K562 (cell line): ENCODE data around the gene ACADVL. TPM values are rescaled to one million over a fixed set of nuclear protein-coding genes. Genes with fewer than 3 reads are reported as not detected.

Experiments used
- HMG20B ChIP-seq: fragments of 250-450 bp; sonication (Bioruptor Pico); IDR thresholded peaks from 2 replicates; pipeline ENCODE4 v1.5.0; 2021; ENCODE audit warnings: mild to moderate bottlenecking
- PKNOX1 ChIP-seq: fragments of 450-650 bp; IDR thresholded peaks from 2 replicates; pipeline ENCODE4 v1.6.1; 2016
- polyA plus RNA-seq, 8 experiments: library from polyadenylated mRNA; depleted of rRNA in 4 of 8; stranded (reverse) in 5 of 8; unstranded in 3 of 8; fragments of >200 nt; fragmentation: Nextera tagmentation in 2 of 8; fragmentation: Illumina TruSeq in 1 of 8; extraction: Ambion mirVana in 2 of 8; extraction: Trizol in 1 of 8; gene quantifications; 2 replicates each; pipeline versions ENCODE4 v1.2.1 to v1.2.3, GENCODE V29; 2011 to 2014; ENCODE audit warnings: inconsistent platforms in 1 of 8, missing spikeins in 1 of 8
- total RNA-seq, 7 experiments: library from RNA; depleted of rRNA in 6 of 7; stranded (reverse); fragments of >200 nt in 6 of 7; fragmentation: Illumina TruSeq in 2 of 7; extraction: Trizol in 2 of 7; gene quantifications; 2 replicates each; pipeline versions ENCODE4 v1.2.1 to v1.2.3, GENCODE V29; 2011 to 2021; ENCODE audit warnings: low replicate concordance in 1 of 7
- TF ChIP-seq, protein P1 (sequence below): IDR thresholded peaks from 3 replicates; pipeline ENCODE4 v1.6.1; 2011; ENCODE audit warnings: borderline replicate concordance, mild to moderate bottlenecking, moderate library complexity; ENCODE audit not compliant: insufficient read length; ENCODE audit errors: extremely low read depth
- TF ChIP-seq, protein P2 (sequence below): fragments of 250-450 bp; sonication (Bioruptor Pico); IDR thresholded peaks from 2 replicates; pipeline ENCODE4 v1.8.0; 2021; ENCODE audit warnings: moderate library complexity, mild to moderate bottlenecking, inconsistent platforms

Gene ACADVL
- total and polyA plus RNA-seq, 9 of the 15 experiments (the other 6 are each of a cell fraction or from before 2014, with no cell fraction given): 25.5 to 449 (median 214) TPM

- TF ChIP-seq, protein P1, sequence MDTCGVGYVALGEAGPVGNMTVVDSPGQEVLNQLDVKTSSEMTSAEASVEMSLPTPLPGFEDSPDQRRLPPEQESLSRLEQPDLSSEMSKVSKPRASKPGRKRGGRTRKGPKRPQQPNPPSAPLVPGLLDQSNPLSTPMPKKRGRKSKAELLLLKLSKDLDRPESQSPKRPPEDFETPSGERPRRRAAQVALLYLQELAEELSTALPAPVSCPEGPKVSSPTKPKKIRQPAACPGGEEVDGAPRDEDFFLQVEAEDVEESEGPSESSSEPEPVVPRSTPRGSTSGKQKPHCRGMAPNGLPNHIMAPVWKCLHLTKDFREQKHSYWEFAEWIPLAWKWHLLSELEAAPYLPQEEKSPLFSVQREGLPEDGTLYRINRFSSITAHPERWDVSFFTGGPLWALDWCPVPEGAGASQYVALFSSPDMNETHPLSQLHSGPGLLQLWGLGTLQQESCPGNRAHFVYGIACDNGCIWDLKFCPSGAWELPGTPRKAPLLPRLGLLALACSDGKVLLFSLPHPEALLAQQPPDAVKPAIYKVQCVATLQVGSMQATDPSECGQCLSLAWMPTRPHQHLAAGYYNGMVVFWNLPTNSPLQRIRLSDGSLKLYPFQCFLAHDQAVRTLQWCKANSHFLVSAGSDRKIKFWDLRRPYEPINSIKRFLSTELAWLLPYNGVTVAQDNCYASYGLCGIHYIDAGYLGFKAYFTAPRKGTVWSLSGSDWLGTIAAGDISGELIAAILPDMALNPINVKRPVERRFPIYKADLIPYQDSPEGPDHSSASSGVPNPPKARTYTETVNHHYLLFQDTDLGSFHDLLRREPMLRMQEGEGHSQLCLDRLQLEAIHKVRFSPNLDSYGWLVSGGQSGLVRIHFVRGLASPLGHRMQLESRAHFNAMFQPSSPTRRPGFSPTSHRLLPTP: no peak
- no peak for TF ChIP-seq HMG20B (CRISPR knock-in tag)
- TF ChIP-seq PKNOX1: peak; percentile 85
- TF ChIP-seq, protein P2, sequence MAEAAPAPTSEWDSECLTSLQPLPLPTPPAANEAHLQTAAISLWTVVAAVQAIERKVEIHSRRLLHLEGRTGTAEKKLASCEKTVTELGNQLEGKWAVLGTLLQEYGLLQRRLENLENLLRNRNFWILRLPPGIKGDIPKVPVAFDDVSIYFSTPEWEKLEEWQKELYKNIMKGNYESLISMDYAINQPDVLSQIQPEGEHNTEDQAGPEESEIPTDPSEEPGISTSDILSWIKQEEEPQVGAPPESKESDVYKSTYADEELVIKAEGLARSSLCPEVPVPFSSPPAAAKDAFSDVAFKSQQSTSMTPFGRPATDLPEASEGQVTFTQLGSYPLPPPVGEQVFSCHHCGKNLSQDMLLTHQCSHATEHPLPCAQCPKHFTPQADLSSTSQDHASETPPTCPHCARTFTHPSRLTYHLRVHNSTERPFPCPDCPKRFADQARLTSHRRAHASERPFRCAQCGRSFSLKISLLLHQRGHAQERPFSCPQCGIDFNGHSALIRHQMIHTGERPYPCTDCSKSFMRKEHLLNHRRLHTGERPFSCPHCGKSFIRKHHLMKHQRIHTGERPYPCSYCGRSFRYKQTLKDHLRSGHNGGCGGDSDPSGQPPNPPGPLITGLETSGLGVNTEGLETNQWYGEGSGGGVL (CRISPR knock-in tag): no peak
Observed at GRCh38 chr17:7214300-7215135, 5.2 kb upstream of the ACADVL start (continued).
